DND-41 (cell line): Measurements from ENCODE around the gene LUZP1.

ENCODE experiments used
- ATAC-seq: fragments of 200-7000 bp; cut with Tn5 transposase; 3 replicates; pipeline ENCODE4 v1.9.1; 2021; ENCODE audit warnings: low read depth; ENCODE audit not compliant: insufficient read depth
- DNase-seq: peaks from one replicate; pipeline ENCODE4 v3.0.0-alpha.2; 2020
- H2AFZ ChIP-seq: 2 replicates; pipeline ENCODE4 v1.6.0; 2012; ENCODE audit warnings: low read depth, low read length
- H3K27ac ChIP-seq: 2 replicates; pipeline ENCODE4 v1.5.1; 2012; ENCODE audit warnings: low read length, inconsistent platforms
- H3K27me3 ChIP-seq: fragments of 200-600 bp; sonication (generic); 2 replicates; pipeline ENCODE4 v1.6.0; 2012; ENCODE audit warnings: low read length, mild to moderate bottlenecking, inconsistent platforms; ENCODE audit not compliant: insufficient read depth, poor library complexity
- H3K36me3 ChIP-seq: 2 replicates; pipeline ENCODE4 v1.5.1; 2012; ENCODE audit warnings: low read length, inconsistent platforms; ENCODE audit not compliant: insufficient read depth
- H3K4me1 ChIP-seq: 2 replicates; pipeline ENCODE4 v1.5.1; 2012; ENCODE audit warnings: mild to moderate bottlenecking, low read length; ENCODE audit not compliant: insufficient read depth
- H3K4me2 ChIP-seq: 2 replicates; pipeline ENCODE4 v1.6.0; 2012; ENCODE audit warnings: mild to moderate bottlenecking, moderate library complexity, low read length, inconsistent platforms; ENCODE audit not compliant: insufficient read depth
- H3K4me3 ChIP-seq, 2 experiments: fragments of 200-600 bp in 1 of 2; shearing (Covaris generic) in 1 of 2; 2 replicates each; pipeline ENCODE4 v1.5.1; 2012 to 2016; ENCODE audit warnings: inconsistent platforms in 2 of 2, low read length in 2 of 2, mild to moderate bottlenecking in 2 of 2, low read depth in 1 of 2, moderate library complexity in 1 of 2
- H3K79me2 ChIP-seq: 2 replicates; pipeline ENCODE4 v1.6.0; 2012; ENCODE audit warnings: low read length, inconsistent platforms; ENCODE audit not compliant: insufficient read depth
- H3K9ac ChIP-seq: 2 replicates; pipeline ENCODE4 v1.6.0; 2012; ENCODE audit warnings: low read depth, mild to moderate bottlenecking, inconsistent platforms, low read length, moderate library complexity
- H3K9me3 ChIP-seq: 2 replicates; pipeline ENCODE4 v1.5.1; 2012; ENCODE audit warnings: low read length, moderate library complexity, mild to moderate bottlenecking, inconsistent platforms; ENCODE audit not compliant: insufficient read depth, severe bottlenecking
- H4K20me1 ChIP-seq: 2 replicates; pipeline ENCODE4 v1.6.0; 2012; ENCODE audit warnings: low read length; ENCODE audit not compliant: insufficient read depth
- CTCF ChIP-seq: IDR thresholded peaks from 2 replicates; pipeline ENCODE4 v1.5.1; 2012; ENCODE audit warnings: borderline replicate concordance, low read length, moderate library complexity, mild to moderate bottlenecking; ENCODE audit not compliant: poor library complexity, severe bottlenecking; ENCODE audit errors: extremely low read depth
- EZH2 ChIP-seq: IDR thresholded peaks from 3 replicates; pipeline ENCODE4 v1.6.1; 2012; ENCODE audit warnings: borderline replicate concordance, low read depth, mild to moderate bottlenecking, moderate library complexity, low read length, inconsistent platforms; ENCODE audit not compliant: severe bottlenecking

The LUZP1 gene

GRCh38 chr1:23178414-23178813 is 9.8 kb upstream of the LUZP1 start:
- Histone ChIP-seq H4K20me1 (0 out of 2 replicates have a peak, but pooled peaks cover 7% of the 10 kb centered on the region), H3K27ac (no peak overlapping the region), H3K27me3 (peaks cover 50% of the 10 kb centered on the region), H3K9me3 (no peaks in the 10 kb centered on the region), H2AFZ (no peak overlapping the region), H3K4me1 (peaks cover 18% of the 10 kb centered on the region), H3K36me3 (no peaks in the 10 kb centered on the region), H3K79me2 (no peaks in the 10 kb centered on the region), H3K9ac (no peak overlapping the region), H3K4me3 (no peak overlapping the region), H3K4me2 (no peak overlapping the region)
- DNase-seq (no peak), ATAC-seq (no peak)
- TF ChIP-seq EZH2 (no peak), CTCF (no peak)

DNA sequence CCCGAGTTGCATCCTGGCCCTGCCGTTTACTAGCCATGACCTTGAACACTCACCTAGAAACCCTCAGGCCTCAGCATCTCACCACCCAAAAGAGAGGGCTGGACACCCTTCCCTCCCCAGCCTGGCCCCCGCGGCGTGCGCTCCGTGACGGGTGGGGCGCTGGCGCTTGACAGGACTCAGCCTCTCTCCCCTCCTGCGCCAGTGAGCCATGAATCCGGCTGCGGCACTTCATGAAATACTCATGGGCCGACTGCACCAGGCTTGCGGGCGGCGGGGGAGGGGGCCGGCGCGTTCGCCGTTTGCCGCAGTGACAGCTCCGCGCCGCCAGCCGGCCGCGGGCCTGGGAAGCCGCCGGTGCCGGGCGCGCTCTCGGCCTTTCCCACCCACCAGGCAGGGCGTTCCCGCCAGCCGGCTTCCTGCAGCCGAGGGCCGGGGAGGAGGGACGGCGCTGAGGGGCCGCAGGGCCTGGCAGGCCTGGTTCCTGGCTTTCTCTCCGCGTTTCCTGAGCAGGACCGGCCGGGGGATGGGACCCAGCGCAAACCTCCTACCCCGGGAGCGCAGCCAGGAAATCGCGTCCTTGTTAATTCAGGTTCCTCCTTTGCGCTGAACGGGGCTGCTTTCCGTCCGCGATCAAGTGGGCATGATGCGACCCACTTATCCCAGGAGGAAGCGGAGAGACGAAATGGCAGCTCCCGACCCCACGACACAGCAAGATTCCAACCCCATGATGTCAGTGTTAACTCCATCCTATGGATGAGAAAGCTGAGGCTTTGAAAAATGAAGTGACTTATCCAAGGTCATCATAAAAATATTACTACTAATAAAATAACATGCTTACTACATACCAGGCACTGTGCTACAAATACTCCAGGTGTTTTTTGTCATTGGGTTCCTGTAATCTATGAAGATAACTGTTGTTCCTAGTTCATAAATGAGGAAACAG is 9.1 kb upstream of the LUZP1 start:
- peak; percentile 90 for ATAC-seq
- H3K27ac ChIP-seq, result no peak overlapping the region
- no peaks in the 10 kb centered on the region for H3K79me2 ChIP-seq

GRCh38 chr1:23177031-23177430 is 8.4 kb upstream of the LUZP1 start:
- Histone ChIP-seq H3K4me2 (peak overlapping the region; percentile 95), H3K79me2 (no peaks in the 10 kb centered on the region), H3K9me3 (no peaks in the 10 kb centered on the region), H3K27me3 (peaks cover 47% of the 10 kb centered on the region), H3K27ac (no peak overlapping the region), H3K4me3 (peak overlapping the region in 1 of 2 experiments; percentile 57; a peak in 3 of 4 replicates), H2AFZ (peak overlapping the region; percentile 75), H3K36me3 (no peaks in the 10 kb centered on the region), H4K20me1 (0 out of 2 replicates have a peak, but pooled peaks cover 7% of the 10 kb centered on the region), H3K4me1 (peaks cover 18% of the 10 kb centered on the region), H3K9ac (peak overlapping the region; percentile 46; the same call in 1 of the 2 replicates)
- TF ChIP-seq EZH2, result no peak
- TF ChIP-seq CTCF, result no peak
- ATAC-seq, result no peak
- DNase-seq, result no peak

More for the DNA sequence above, 9.1 kb upstream of the LUZP1 start:
- no peaks in the 10 kb centered on the region for H3K36me3 ChIP-seq
- H3K4me1 ChIP-seq, result peaks cover 18% of the 10 kb centered on the region
- H4K20me1 ChIP-seq, result 0 out of 2 replicates have a peak, but pooled peaks cover 7% of the 10 kb centered on the region
- H3K4me2 ChIP-seq, result peak overlapping the region; percentile 95
- DNase-seq, result peak; percentile 69
- peak overlapping the region; percentile 46 for H3K9ac ChIP-seq
- H2AFZ ChIP-seq, result peak overlapping the region; percentile 75
- peak overlapping the region in 1 of 2 experiments; percentile 57; a peak in 3 of 4 replicates for H3K4me3 ChIP-seq
- no peaks in the 10 kb centered on the region for H3K9me3 ChIP-seq
- TF ChIP-seq EZH2 (peak; percentile 94), CTCF (no peak)
- H3K27me3 ChIP-seq, result peaks cover 47% of the 10 kb centered on the region
